Karpas-422 (cell line): ENCODE results near the gene CALB2. TPM values are rescaled to one million over a fixed set of nuclear protein-coding genes. Genes with fewer than 3 reads are reported as not detected.

Experiments
- DNase-seq: peaks from one replicate; pipeline ENCODE4 v3.0.0-alpha.2; 2015
- H2AFZ ChIP-seq: fragments of 200-600 bp; sonication (generic); 2 replicates; pipeline ENCODE4 v1.6.1; 2014; ENCODE audit warnings: antibody characterized with exemption, low read length, mixed read lengths
- H3K27ac ChIP-seq: fragments of 200-600 bp; sonication (generic); 2 replicates; pipeline ENCODE4 v1.5.1; 2014; ENCODE audit warnings: mild to moderate bottlenecking, low read length, moderate library complexity
- H3K27me3 ChIP-seq: fragments of 200-600 bp; sonication (generic); 2 replicates; pipeline ENCODE4 v1.6.1; 2014; ENCODE audit warnings: low read length, mixed read lengths
- H3K36me3 ChIP-seq: fragments of 200-600 bp; sonication (generic); 2 replicates; pipeline ENCODE4 v1.6.1; 2014; ENCODE audit warnings: low read length, mixed read lengths; ENCODE audit not compliant: insufficient read depth
- H3K4me1 ChIP-seq: fragments of 200-600 bp; sonication (generic); 2 replicates; pipeline ENCODE4 v1.6.1; 2014; ENCODE audit warnings: mild to moderate bottlenecking, low read length, mixed read lengths
- H3K4me2 ChIP-seq: fragments of 200-600 bp; sonication (generic); 2 replicates; pipeline ENCODE4 v1.6.1; 2014; ENCODE audit warnings: low read length, low read depth, mild to moderate bottlenecking; ENCODE audit not compliant: poor library complexity, severe bottlenecking
- H3K4me3 ChIP-seq: fragments of 200-600 bp; sonication (generic); 2 replicates; pipeline ENCODE4 v1.5.1; 2014; ENCODE audit warnings: mild to moderate bottlenecking, antibody characterized with exemption, low read length, mixed read lengths
- H3K79me2 ChIP-seq: fragments of 200-600 bp; sonication (generic); 2 replicates; pipeline ENCODE4 v1.6.1; 2014; ENCODE audit warnings: mild to moderate bottlenecking, low read length, mixed read lengths
- H3K9ac ChIP-seq: fragments of 200-600 bp; sonication (generic); 2 replicates; pipeline ENCODE4 v1.6.0; 2014; ENCODE audit warnings: low read length
- H3K9me2 ChIP-seq: fragments of 200-600 bp; sonication (generic), shearing (Covaris generic); replicated peaks from 2 replicates; pipeline ENCODE4 v1.6.0; 2014; ENCODE audit warnings: mild to moderate bottlenecking, low read length, moderate library complexity; ENCODE audit not compliant: insufficient read depth
- H3K9me3 ChIP-seq: fragments of 300-700, 200-600 bp; sonication (generic); 2 replicates; pipeline ENCODE4 v1.6.1; 2014; ENCODE audit warnings: low read length, mixed read lengths
- H4K20me1 ChIP-seq: fragments of 200-600 bp; sonication (generic); 2 replicates; pipeline ENCODE4 v1.6.1; 2014; ENCODE audit warnings: mild to moderate bottlenecking, antibody characterized with exemption, low read length, low read depth; ENCODE audit not compliant: insufficient read depth
- total RNA-seq: library from RNA; depleted of rRNA; stranded (reverse); fragments of >200 nt; shearing (Covaris generic); gene quantifications from 2 replicates; pipeline ENCODE4 v1.2.3, GENCODE V29; 2014; ENCODE audit warnings: low replicate concordance

Gene CALB2
- total RNA-seq, 1 experiment from 2014 or later: not detected

- H3K9me3 ChIP-seq: no peaks in the 10 kb centered on the region
Measured at GRCh38 chr16:71428385-71428784, 69.9 kb downstream of the CALB2 start.

GRCh38 chr16:71428883-71429282 is 70.4 kb downstream of the CALB2 start:
- no peaks in the 10 kb centered on the region; the same call in 1 of the 2 replicates for H3K27me3 ChIP-seq
- H3K36me3 ChIP-seq: no peaks in the 10 kb centered on the region
- no peak overlapping the region for H2AFZ ChIP-seq
- H3K4me1 ChIP-seq: no peaks in the 10 kb centered on the region
- H3K9me3 ChIP-seq: no peaks in the 10 kb centered on the region
- H4K20me1 ChIP-seq: no peaks in the 10 kb centered on the region
- H3K4me2 ChIP-seq: no peak overlapping the region
- H3K9ac ChIP-seq: no peak overlapping the region
- DNase-seq: no peak
- no peak overlapping the region for H3K4me3 ChIP-seq
- H3K27ac ChIP-seq: no peak overlapping the region
- H3K9me2 ChIP-seq: no peaks in the 10 kb centered on the region
- H3K79me2 ChIP-seq: no peaks in the 10 kb centered on the region

More at GRCh38 chr16:71428385-71428784, 69.9 kb downstream of the CALB2 start:
- Histone ChIP-seq H3K27me3 (no peaks in the 10 kb centered on the region; the same call in 1 of the 2 replicates), H2AFZ (no peak overlapping the region), H3K4me3 (no peak overlapping the region), H3K9ac (no peak overlapping the region), H3K4me2 (no peak overlapping the region), H4K20me1 (no peaks in the 10 kb centered on the region), H3K36me3 (no peaks in the 10 kb centered on the region), H3K27ac (no peak overlapping the region), H3K9me2 (no peaks in the 10 kb centered on the region), H3K79me2 (no peaks in the 10 kb centered on the region), H3K4me1 (no peaks in the 10 kb centered on the region)
- no peak for DNase-seq

GRCh38 chr16:71429581-71429980 is 71.1 kb downstream of the CALB2 start:
- Histone ChIP-seq H2AFZ (no peak overlapping the region), H3K36me3 (no peaks in the 10 kb centered on the region), H3K4me2 (no peak overlapping the region), H3K27me3 (no peaks in the 10 kb centered on the region; the same call in 1 of the 2 replicates), H4K20me1 (no peaks in the 10 kb centered on the region), H3K27ac (no peak overlapping the region), H3K79me2 (no peaks in the 10 kb centered on the region), H3K4me3 (no peak overlapping the region), H3K9ac (no peak overlapping the region), H3K9me2 (no peaks in the 10 kb centered on the region), H3K4me1 (no peaks in the 10 kb centered on the region), H3K9me3 (no peaks in the 10 kb centered on the region)
- DNase-seq: no peak

- Histone ChIP-seq H3K4me1 (no peaks in the 10 kb centered on the region), H3K36me3 (no peaks in the 10 kb centered on the region), H3K9me2 (no peaks in the 10 kb centered on the region), H3K4me3 (no peak overlapping the region), H3K9ac (no peak overlapping the region), H3K9me3 (no peaks in the 10 kb centered on the region), H4K20me1 (no peaks in the 10 kb centered on the region), H2AFZ (no peak overlapping the region), H3K27ac (no peak overlapping the region), H3K27me3 (no peaks in the 10 kb centered on the region; the same call in 1 of the 2 replicates), H3K4me2 (no peak overlapping the region), H3K79me2 (no peaks in the 10 kb centered on the region)
- no peak for DNase-seq
Measured at GRCh38 chr16:71430744-71431143, 72.2 kb downstream of the CALB2 start.

GRCh38 chr16:71431176-71431575 is 72.7 kb downstream of the CALB2 start:
- Histone ChIP-seq H3K4me1 (no peaks in the 10 kb centered on the region), H3K9me2 (no peaks in the 10 kb centered on the region), H3K9ac (no peak overlapping the region), H3K79me2 (no peaks in the 10 kb centered on the region), H3K27me3 (no peaks in the 10 kb centered on the region; the same call in 1 of the 2 replicates), H3K4me3 (no peak overlapping the region), H4K20me1 (no peaks in the 10 kb centered on the region), H3K36me3 (no peaks in the 10 kb centered on the region), H3K9me3 (no peaks in the 10 kb centered on the region), H3K27ac (no peak overlapping the region), H2AFZ (no peak overlapping the region), H3K4me2 (no peak overlapping the region)
- DNase-seq: no peak

GRCh38 chr16:71431991-71432390 is 73.5 kb downstream of the CALB2 start:
- no peak for DNase-seq
- no peaks in the 10 kb centered on the region for H4K20me1 ChIP-seq
- no peaks in the 10 kb centered on the region for H3K9me3 ChIP-seq
- H3K4me3 ChIP-seq: no peak overlapping the region
- H3K27ac ChIP-seq: no peak overlapping the region
- no peak overlapping the region for H3K9ac ChIP-seq
- no peak overlapping the region for H3K4me2 ChIP-seq
- H3K27me3 ChIP-seq: no peaks in the 10 kb centered on the region; the same call in 1 of the 2 replicates
- no peaks in the 10 kb centered on the region for H3K9me2 ChIP-seq
- no peaks in the 10 kb centered on the region for H3K4me1 ChIP-seq
- H3K79me2 ChIP-seq: no peaks in the 10 kb centered on the region
- H3K36me3 ChIP-seq: no peaks in the 10 kb centered on the region
- no peak overlapping the region for H2AFZ ChIP-seq

- Histone ChIP-seq H3K9me2 (no peaks in the 10 kb centered on the region), H4K20me1 (no peaks in the 10 kb centered on the region), H3K9me3 (no peaks in the 10 kb centered on the region), H3K4me2 (no peak overlapping the region), H3K79me2 (no peaks in the 10 kb centered on the region), H3K4me3 (no peak overlapping the region), H3K27ac (no peak overlapping the region), H2AFZ (no peak overlapping the region), H3K9ac (no peak overlapping the region), H3K27me3 (no peaks in the 10 kb centered on the region; the same call in 1 of the 2 replicates), H3K36me3 (no peaks in the 10 kb centered on the region), H3K4me1 (no peaks in the 10 kb centered on the region)
- no peak for DNase-seq
Measured at GRCh38 chr16:71432906-71433305, 74.4 kb downstream of the CALB2 start.

GRCh38 chr16:71436473-71436872 is 78.0 kb downstream of the CALB2 start:
- H2AFZ ChIP-seq: no peak overlapping the region
- no peaks in the 10 kb centered on the region for H3K9me2 ChIP-seq
- H3K9me3 ChIP-seq: no peaks in the 10 kb centered on the region
- no peak overlapping the region for H3K4me3 ChIP-seq
- H3K27me3 ChIP-seq: no peaks in the 10 kb centered on the region
- H3K79me2 ChIP-seq: no peaks in the 10 kb centered on the region
- no peak overlapping the region for H3K9ac ChIP-seq
- no peaks in the 10 kb centered on the region for H3K4me1 ChIP-seq
- H3K36me3 ChIP-seq: no peaks in the 10 kb centered on the region
- H3K27ac ChIP-seq: no peak overlapping the region
- no peaks in the 10 kb centered on the region for H4K20me1 ChIP-seq
- H3K4me2 ChIP-seq: no peak overlapping the region
- no peak for DNase-seq

- Histone ChIP-seq H3K9me3 (no peaks in the 10 kb centered on the region), H3K27me3 (no peaks in the 10 kb centered on the region), H3K27ac (no peak overlapping the region), H3K4me3 (no peak overlapping the region), H3K4me2 (no peak overlapping the region), H3K9me2 (no peaks in the 10 kb centered on the region), H3K9ac (no peak overlapping the region), H4K20me1 (no peaks in the 10 kb centered on the region), H3K79me2 (no peaks in the 10 kb centered on the region), H2AFZ (no peak overlapping the region), H3K36me3 (no peaks in the 10 kb centered on the region), H3K4me1 (no peaks in the 10 kb centered on the region)
- DNase-seq: no peak
Measured at GRCh38 chr16:71439523-71439922, 81.0 kb downstream of the CALB2 start.
